ENCODE measurements around the gene MAEL.

- TF ChIP-seq CTCF (IDR thresholded peaks at IDR 0.05; ENCODE audit: insufficient read depth, low read depth, low read length): no peak
- no peak for TF ChIP-seq EZH2 (IDR thresholded peaks at IDR 0.05; ENCODE audit: insufficient read depth, low read length)
These were observed 11.1 kb upstream of the MAEL start for GRCh38 chr1:166977951-166978350.

All from astrocyte (in vitro differentiated cells and primary cell).